Measurements from ENCODE around the gene MYRIP. TPM values are rescaled to one million over a fixed set of nuclear protein-coding genes. Genes with fewer than 3 reads are reported as not detected.

The MYRIP gene
- total RNA-seq, 2 donors from 2014 or later: 4.2 to 7.1 TPM

DNA sequence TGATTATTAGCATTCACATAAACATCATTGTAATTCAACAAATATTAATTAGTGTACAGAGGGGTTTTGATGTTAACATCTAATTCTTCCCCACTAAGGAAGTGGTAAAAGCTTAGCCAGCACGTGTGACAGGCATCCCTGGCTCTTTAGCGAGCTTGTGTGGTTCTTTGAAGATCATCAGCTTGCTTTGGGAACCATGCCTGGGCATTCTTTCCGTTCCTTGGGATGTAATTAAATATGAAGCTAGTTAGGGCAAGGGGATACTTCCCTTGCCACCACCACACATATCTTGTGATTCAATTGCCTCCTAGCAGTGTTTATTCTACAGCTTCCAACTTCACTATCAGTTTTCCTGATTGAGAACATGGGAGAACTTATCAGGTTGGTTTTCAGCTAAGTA lies 246.5 kb downstream of the MYRIP start:
- Histone ChIP-seq H3K4me1 (no peaks in the 10 kb centered on the region), H3K27me3 (no peaks in the 10 kb centered on the region), H3K36me3 (no peaks in the 10 kb centered on the region), H3K4me3 (no peak overlapping the region), H3K9me3 (no peaks in the 10 kb centered on the region), H3K27ac (no peak overlapping the region)
- TF ChIP-seq CTCF (IDR thresholded peaks at IDR 0.05): no peak
- no peak for DNase-seq (ENCODE audit: low spot score)

- H3K9me3 ChIP-seq: no peaks in the 10 kb centered on the region
- H3K27ac ChIP-seq: no peak overlapping the region
- TF ChIP-seq CTCF (IDR thresholded peaks at IDR 0.05): no peak
- no peaks in the 10 kb centered on the region for H3K27me3 ChIP-seq
- H3K4me3 ChIP-seq: no peak overlapping the region
- DNase-seq (ENCODE audit: low spot score): no peak
- H3K36me3 ChIP-seq: no peaks in the 10 kb centered on the region
- H3K4me1 ChIP-seq: no peaks in the 10 kb centered on the region
These were observed 247.7 kb downstream of the MYRIP start for GRCh38 chr3:40057077-40057476.

- TF ChIP-seq CTCF (IDR thresholded peaks at IDR 0.05): no peak
- Histone ChIP-seq H3K27ac (no peak overlapping the region), H3K4me1 (no peaks in the 10 kb centered on the region), H3K36me3 (no peaks in the 10 kb centered on the region), H3K4me3 (no peak overlapping the region), H3K27me3 (no peaks in the 10 kb centered on the region), H3K9me3 (no peaks in the 10 kb centered on the region)
- DNase-seq (ENCODE audit: low spot score): no peak
These were observed 248.4 kb downstream of the MYRIP start for GRCh38 chr3:40057786-40058185.

- Histone ChIP-seq H3K4me3 (no peak overlapping the region), H3K27me3 (no peaks in the 10 kb centered on the region), H3K36me3 (no peaks in the 10 kb centered on the region), H3K9me3 (no peaks in the 10 kb centered on the region), H3K4me1 (no peaks in the 10 kb centered on the region), H3K27ac (no peak overlapping the region)
- no peak for DNase-seq (ENCODE audit: low spot score)
- TF ChIP-seq CTCF (IDR thresholded peaks at IDR 0.05): no peak
These were observed 259.2 kb downstream of the MYRIP start for GRCh38 chr3:40068636-40069035.

- no peak overlapping the region for H3K4me3 ChIP-seq
- no peak for DNase-seq (ENCODE audit: low spot score)
- no peak for TF ChIP-seq CTCF (IDR thresholded peaks at IDR 0.05)
These were observed 261.4 kb downstream of the MYRIP start for GRCh38 chr3:40070816-40071215.

GRCh38 chr3:40071683-40072238 lies 262.4 kb downstream of the MYRIP start:
- H3K36me3 ChIP-seq: no peaks in the 10 kb centered on the region
- H3K4me3 ChIP-seq: no peak overlapping the region
- no peaks in the 10 kb centered on the region for H3K9me3 ChIP-seq
- no peak for DNase-seq (ENCODE audit: low spot score)
- H3K27me3 ChIP-seq: no peaks in the 10 kb centered on the region
- H3K4me1 ChIP-seq: no peaks in the 10 kb centered on the region
- H3K27ac ChIP-seq: no peak overlapping the region
- no peak for TF ChIP-seq CTCF (IDR thresholded peaks at IDR 0.05)

More at GRCh38 chr3:40070816-40071215, 261.4 kb downstream of the MYRIP start:
- Histone ChIP-seq H3K27ac (no peak overlapping the region), H3K9me3 (no peaks in the 10 kb centered on the region), H3K36me3 (no peaks in the 10 kb centered on the region), H3K27me3 (no peaks in the 10 kb centered on the region), H3K4me1 (no peaks in the 10 kb centered on the region)

Measured in right atrium auricular region (tissue), 2 donors.